ENCODE measurements around the gene SLC22A23. TPM values are rescaled to one million over a fixed set of nuclear protein-coding genes. Genes with fewer than 3 reads are reported as not detected.

Gene SLC22A23
- total and polyA plus RNA-seq, 4 donors = 4.9 to 45.4 (median 19.7) TPM

GRCh38 chr6:3504354-3504753, 47.5 kb upstream of the SLC22A23 start:
- TF ChIP-seq FOXA2 (IDR thresholded peaks at IDR 0.05) = no peak
- H3K4me1 ChIP-seq (ENCODE audit: control insufficient read depth in 4 of 4, insufficient read depth in 4 of 4, low read length in 3 of 4) = no peaks in the 10 kb centered on the region
- WGBS = 74% methylated on average over 5 of the region's 5 CpGs

GRCh38 chr6:3501826-3502500, 45.1 kb upstream of the SLC22A23 start:
- no peak overlapping the region for H3K27ac ChIP-seq (ENCODE audit: low read depth in 1 of 2, low read length in 2 of 2)
- H3K9me3 ChIP-seq (ENCODE audit: control insufficient read depth in 4 of 4, low read length in 3 of 4) = no peaks in the 10 kb centered on the region
- no peak for TF ChIP-seq ATF3 (IDR thresholded peaks at IDR 0.05)
- no peak for TF ChIP-seq RAD21 (IDR thresholded peaks at IDR 0.05)
- no peak for TF ChIP-seq RXRA (IDR thresholded peaks at IDR 0.05)
- no peak for TF ChIP-seq GABPA (IDR thresholded peaks at IDR 0.05 in 1 of 2, conservative IDR thresholded peaks at IDR 0.05 in 1 of 2)
- no peak for TF ChIP-seq SP1 (IDR thresholded peaks at IDR 0.05)
- TF ChIP-seq JUND (IDR thresholded peaks at IDR 0.05) = no peak
- TF ChIP-seq YY1 (IDR thresholded peaks at IDR 0.05) = no peak
- WGBS = 61% methylated on average over 6 of the region's 6 CpGs
- no peak for DNase-seq (ENCODE audit: low spot score)
- H3K4me1 ChIP-seq (ENCODE audit: control insufficient read depth in 4 of 4, insufficient read depth in 4 of 4, low read length in 3 of 4) = no peaks in the 10 kb centered on the region
- no peaks in the 10 kb centered on the region for H3K36me3 ChIP-seq (ENCODE audit: control insufficient read depth in 4 of 4, insufficient read depth in 3 of 4, low read depth in 1 of 4, low read length in 3 of 4)
- no peak overlapping the region for H3K4me3 ChIP-seq (ENCODE audit: low read depth in 1 of 3, low read length in 3 of 3)
- H3K27me3 ChIP-seq (ENCODE audit: control insufficient read depth in 4 of 4, insufficient read depth in 4 of 4, low read length in 3 of 4) = no peaks in the 10 kb centered on the region
- H3K9ac ChIP-seq (ENCODE audit: low read depth in 1 of 2, low read length in 2 of 2) = no peak overlapping the region

More at GRCh38 chr6:3504354-3504753, 47.5 kb upstream of the SLC22A23 start:
- no peak for DNase-seq (ENCODE audit: low spot score)
- Histone ChIP-seq H3K9me3 (ENCODE audit: control insufficient read depth in 4 of 4, low read length in 3 of 4) (no peaks in the 10 kb centered on the region), H3K36me3 (ENCODE audit: control insufficient read depth in 4 of 4, insufficient read depth in 3 of 4, low read depth in 1 of 4, low read length in 3 of 4) (no peaks in the 10 kb centered on the region), H3K27me3 (ENCODE audit: control insufficient read depth in 4 of 4, insufficient read depth in 4 of 4, low read length in 3 of 4) (no peaks in the 10 kb centered on the region), H3K27ac (ENCODE audit: low read depth in 1 of 2, low read length in 2 of 2) (no peak overlapping the region), H3K9ac (ENCODE audit: low read depth in 1 of 2, low read length in 2 of 2) (no peak overlapping the region), H3K4me3 (ENCODE audit: low read depth in 1 of 3, low read length in 3 of 3) (no peak overlapping the region)

GRCh38 chr6:3500262-3501014, 43.6 kb upstream of the SLC22A23 start:
- Histone ChIP-seq H3K9ac (ENCODE audit: low read depth in 1 of 2, low read length in 2 of 2) (no peak overlapping the region), H3K9me3 (ENCODE audit: control insufficient read depth in 4 of 4, low read length in 3 of 4) (no peaks in the 10 kb centered on the region), H3K4me1 (ENCODE audit: control insufficient read depth in 4 of 4, insufficient read depth in 4 of 4, low read length in 3 of 4) (no peaks in the 10 kb centered on the region), H3K4me3 (ENCODE audit: low read depth in 1 of 3, low read length in 3 of 3) (no peak overlapping the region), H3K27me3 (ENCODE audit: control insufficient read depth in 4 of 4, insufficient read depth in 4 of 4, low read length in 3 of 4) (no peaks in the 10 kb centered on the region), H3K27ac (ENCODE audit: low read depth in 1 of 2, low read length in 2 of 2) (no peak overlapping the region), H3K36me3 (ENCODE audit: control insufficient read depth in 4 of 4, insufficient read depth in 3 of 4, low read depth in 1 of 4, low read length in 3 of 4) (no peaks in the 10 kb centered on the region)
- no peak for TF ChIP-seq ATF3 (IDR thresholded peaks at IDR 0.05)
- no peak for TF ChIP-seq CTCF (IDR thresholded peaks at IDR 0.05; ENCODE audit: low read depth, low read length, missing input control)
- TF ChIP-seq RXRA (IDR thresholded peaks at IDR 0.05) = no peak
- TF ChIP-seq HNF4G (IDR thresholded peaks at IDR 0.05) = no peak
- no peak for TF ChIP-seq JUND (IDR thresholded peaks at IDR 0.05)
- TF ChIP-seq GABPA (IDR thresholded peaks at IDR 0.05 in 1 of 2, conservative IDR thresholded peaks at IDR 0.05 in 1 of 2) = no peak
- no peak for TF ChIP-seq SP1 (IDR thresholded peaks at IDR 0.05)
- no peak for TF ChIP-seq FOXA2 (IDR thresholded peaks at IDR 0.05)
- no peak for DNase-seq (ENCODE audit: low spot score)
- 81% methylated on average over 7 of the region's 7 CpGs for WGBS
